ENCODE measurements around the gene SCN2B. TPM values are rescaled to one million over a fixed set of nuclear protein-coding genes. Genes with fewer than 3 reads are reported as not detected.

The SCN2B gene
- polyA plus RNA-seq, 1 of the 3 experiments (the other 2 are of a cell fraction): 0.05 TPM

GRCh38 chr11:118138839-118139420 is 37.5 kb downstream of the SCN2B start:
- WGBS (ENCODE audit: low lambda C conversion rate): 33% methylated on average over 5 of the region's 10 CpGs
- POLR2A ChIA-PET: no interaction called here
- peaks cover 23% of the 10 kb centered on the region for H3K27me3 ChIP-seq (ENCODE audit: insufficient read depth)
- no peaks in the 10 kb centered on the region for H3K36me3 ChIP-seq (replicated peaks in 1 of 2; ENCODE audit: control insufficient read depth in 1 of 2, insufficient read depth in 2 of 2, low read length in 1 of 2)
- no peaks in the 10 kb centered on the region for H3K79me2 ChIP-seq (ENCODE audit: insufficient read depth)
- H3K9me3 ChIP-seq: no peaks in the 10 kb centered on the region
- no peaks in the 10 kb centered on the region for H3K9me2 ChIP-seq
- no peak for TF ChIP-seq CHD2 (IDR thresholded peaks at IDR 0.05; ENCODE audit: low read length, partially characterized antibody)
- no peak for TF ChIP-seq IRF3 (IDR thresholded peaks at IDR 0.05; ENCODE audit: low read depth, low read length)
- no peak for TF ChIP-seq POLR2AphosphoS5 (IDR thresholded peaks at IDR 0.05; ENCODE audit: low read depth, low read length)
- TF ChIP-seq USF2 (IDR thresholded peaks at IDR 0.05; ENCODE audit: borderline replicate concordance, low read depth, low read length): no peak
- no peak for TF ChIP-seq MEF2A (IDR thresholded peaks at IDR 0.05; ENCODE audit: borderline replicate concordance, low read depth)
- no peak for TF ChIP-seq USF1 (IDR thresholded peaks at IDR 0.05; ENCODE audit: borderline replicate concordance, low read depth)
- no peak for TF ChIP-seq TEAD4 (IDR thresholded peaks at IDR 0.05; ENCODE audit: borderline replicate concordance, insufficient read depth)
- no peaks in the 10 kb centered on the region for H4K20me1 ChIP-seq (ENCODE audit: insufficient read depth)
- no peak for DNase-seq
- CTCF ChIA-PET: interaction anchor here (15.5 kb wide), 1 partner anchor 32 kb away, joined by 246 read pairs; no protein-coding TSS in a partner anchor
- peaks cover 3% of the 10 kb centered on the region for H3F3A ChIP-seq (replicated peaks; ENCODE audit: insufficient read depth)
- H3K9ac ChIP-seq: no peak overlapping the region
- H3K4me2 ChIP-seq: no peak overlapping the region
- H3K4me3 ChIP-seq (ENCODE audit: low read depth in 2 of 2, low read length in 1 of 2): no peak overlapping the region
- no peak overlapping the region for H2AFZ ChIP-seq (ENCODE audit: low read depth)
- no peak overlapping the region for H3K27ac ChIP-seq (ENCODE audit: low read depth in 2 of 2, low read length in 1 of 2)
- peaks cover 0 to 2% of the 10 kb centered on the region in 2 experiments; a peak in 1 of 4 replicates for H3K4me1 ChIP-seq (ENCODE audit: control insufficient read depth in 1 of 2, insufficient read depth in 2 of 2, low read depth in 1 of 2, low read length in 1 of 2)

- Histone ChIP-seq H3F3A (replicated peaks; ENCODE audit: insufficient read depth) (no peaks in the 10 kb centered on the region), H4K20me1 (ENCODE audit: insufficient read depth) (no peaks in the 10 kb centered on the region), H3K9me2 (no peaks in the 10 kb centered on the region), H3K9me3 (no peaks in the 10 kb centered on the region), H2AFZ (ENCODE audit: low read depth) (no peak overlapping the region), H3K27me3 (ENCODE audit: insufficient read depth) (peaks cover 40% of the 10 kb centered on the region), H3K79me2 (ENCODE audit: insufficient read depth) (no peaks in the 10 kb centered on the region), H3K4me3 (ENCODE audit: low read depth in 2 of 2, low read length in 1 of 2) (no peak overlapping the region), H3K4me2 (no peak overlapping the region), H3K36me3 (replicated peaks in 1 of 2; ENCODE audit: control insufficient read depth in 1 of 2, insufficient read depth in 2 of 2, low read length in 1 of 2) (no peaks in the 10 kb centered on the region), H3K9ac (no peak overlapping the region), H3K4me1 (ENCODE audit: control insufficient read depth in 1 of 2, insufficient read depth in 2 of 2, low read depth in 1 of 2, low read length in 1 of 2) (no peaks in the 10 kb centered on the region), H3K27ac (ENCODE audit: low read depth in 2 of 2, low read length in 1 of 2) (no peak overlapping the region)
- WGBS (ENCODE audit: low lambda C conversion rate): 59% methylated on average over 9 of the region's 10 CpGs
- CTCF ChIA-PET: interaction anchor here (1.9 to 15.5 kb wide), 3 partner anchors 19 to 61 kb away, joined by 5 to 246 read pairs (median 10); no protein-coding TSS in a partner anchor
- POLR2A ChIA-PET: no interaction called here
- DNase-seq: no peak
- no peak for TF ChIP-seq SIN3A (IDR thresholded peaks at IDR 0.05; ENCODE audit: borderline replicate concordance, low read depth, low read length)
- TF ChIP-seq TCF12 (IDR thresholded peaks at IDR 0.05): no peak
- TF ChIP-seq MXI1 (IDR thresholded peaks at IDR 0.05; ENCODE audit: low read depth, low read length): no peak
- TF ChIP-seq GABPA (IDR thresholded peaks at IDR 0.05; ENCODE audit: low read depth): no peak
- TF ChIP-seq POLR2AphosphoS5 (IDR thresholded peaks at IDR 0.05; ENCODE audit: low read depth, low read length): no peak
- TF ChIP-seq FOXJ3 (CRISPR knock-in tag; IDR thresholded peaks at IDR 0.05): no peak
- no peak for TF ChIP-seq JUND (IDR thresholded peaks at IDR 0.05)
- TF ChIP-seq EZH2phosphoT487 (IDR thresholded peaks at IDR 0.05; ENCODE audit: borderline replicate concordance, low read depth): no peak
- TF ChIP-seq NFIC (IDR thresholded peaks at IDR 0.05; ENCODE audit: borderline replicate concordance): no peak
- TF ChIP-seq NRF1 (IDR thresholded peaks at IDR 0.05; ENCODE audit: low read depth, low read length): no peak
- no peak for TF ChIP-seq CTCF (IDR thresholded peaks at IDR 0.05)
- no peak for TF ChIP-seq MEF2A (IDR thresholded peaks at IDR 0.05; ENCODE audit: borderline replicate concordance, low read depth)
- no peak for TF ChIP-seq TAF1 (IDR thresholded peaks at IDR 0.05; ENCODE audit: borderline replicate concordance, low read depth, low read length)
- TF ChIP-seq USF1 (IDR thresholded peaks at IDR 0.05; ENCODE audit: borderline replicate concordance, low read depth): no peak
- no peak for TF ChIP-seq IRF3 (IDR thresholded peaks at IDR 0.05; ENCODE audit: low read depth, low read length)
- no peak for TF ChIP-seq SMC3 (IDR thresholded peaks at IDR 0.05; ENCODE audit: low read depth, low read length)
- no peak for TF ChIP-seq RCOR1 (IDR thresholded peaks at IDR 0.05; ENCODE audit: low read length)
- no peak for TF ChIP-seq FOXM1 (IDR thresholded peaks at IDR 0.05; ENCODE audit: low read depth)
Measured at GRCh38 chr11:118136801-118137200, 39.6 kb downstream of the SCN2B start.

All from SK-N-SH (cell line).